ENCODE results near the gene TYRO3.

TYRO3 gene

DNA sequence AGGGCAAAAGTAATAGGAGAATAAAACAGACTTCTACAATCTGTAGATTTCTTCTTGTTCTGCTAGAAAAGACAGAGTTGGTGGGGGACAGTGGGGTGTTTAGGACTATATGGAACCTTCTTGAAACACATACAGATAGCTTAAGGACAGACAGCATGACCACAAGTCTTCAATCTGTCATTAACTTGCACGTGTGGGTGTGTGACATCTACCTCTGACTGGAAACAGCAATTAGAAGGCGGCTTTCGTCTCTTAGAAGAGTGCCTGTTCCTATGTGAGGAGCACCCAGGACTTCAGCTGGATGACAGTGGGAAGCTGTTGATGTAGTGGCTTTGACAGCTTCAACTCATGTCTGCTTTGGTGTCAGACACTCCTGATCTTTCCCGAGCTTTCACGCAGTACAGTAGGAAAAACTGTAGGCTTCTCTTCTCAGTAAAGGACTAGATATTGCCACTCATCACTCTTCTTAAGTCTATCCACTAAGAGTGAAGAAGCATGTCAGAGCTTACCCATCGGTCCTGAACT lies 44.5 kb downstream of the TYRO3 start:
- Histone ChIP-seq H3K4me2 (no peak overlapping the region), H3K9ac (no peak overlapping the region), H3K79me2 (ENCODE audit: insufficient read depth, low read depth) (no peaks in the 10 kb centered on the region), H3K4me3 (IDR thresholded peaks at IDR 0.05; ENCODE audit: insufficient read depth, low read depth, low read length) (no peak overlapping the region), H3K27ac (no peak overlapping the region), H3K4me1 (ENCODE audit: low read depth, poor library complexity, severe bottlenecking) (no peaks in the 10 kb centered on the region), H3K36me3 (ENCODE audit: insufficient read depth) (no peaks in the 10 kb centered on the region), H2AFZ (ENCODE audit: low read depth) (no peak overlapping the region), H3K27me3 (ENCODE audit: insufficient read depth, low read depth) (no peaks in the 10 kb centered on the region), H4K20me1 (ENCODE audit: insufficient read depth) (no peaks in the 10 kb centered on the region)
- TF ChIP-seq, protein P1, sequence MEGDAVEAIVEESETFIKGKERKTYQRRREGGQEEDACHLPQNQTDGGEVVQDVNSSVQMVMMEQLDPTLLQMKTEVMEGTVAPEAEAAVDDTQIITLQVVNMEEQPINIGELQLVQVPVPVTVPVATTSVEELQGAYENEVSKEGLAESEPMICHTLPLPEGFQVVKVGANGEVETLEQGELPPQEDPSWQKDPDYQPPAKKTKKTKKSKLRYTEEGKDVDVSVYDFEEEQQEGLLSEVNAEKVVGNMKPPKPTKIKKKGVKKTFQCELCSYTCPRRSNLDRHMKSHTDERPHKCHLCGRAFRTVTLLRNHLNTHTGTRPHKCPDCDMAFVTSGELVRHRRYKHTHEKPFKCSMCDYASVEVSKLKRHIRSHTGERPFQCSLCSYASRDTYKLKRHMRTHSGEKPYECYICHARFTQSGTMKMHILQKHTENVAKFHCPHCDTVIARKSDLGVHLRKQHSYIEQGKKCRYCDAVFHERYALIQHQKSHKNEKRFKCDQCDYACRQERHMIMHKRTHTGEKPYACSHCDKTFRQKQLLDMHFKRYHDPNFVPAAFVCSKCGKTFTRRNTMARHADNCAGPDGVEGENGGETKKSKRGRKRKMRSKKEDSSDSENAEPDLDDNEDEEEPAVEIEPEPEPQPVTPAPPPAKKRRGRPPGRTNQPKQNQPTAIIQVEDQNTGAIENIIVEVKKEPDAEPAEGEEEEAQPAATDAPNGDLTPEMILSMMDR (conservative IDR thresholded peaks at IDR 0.05; ENCODE audit: low read depth, low read length) = no peak

DNA sequence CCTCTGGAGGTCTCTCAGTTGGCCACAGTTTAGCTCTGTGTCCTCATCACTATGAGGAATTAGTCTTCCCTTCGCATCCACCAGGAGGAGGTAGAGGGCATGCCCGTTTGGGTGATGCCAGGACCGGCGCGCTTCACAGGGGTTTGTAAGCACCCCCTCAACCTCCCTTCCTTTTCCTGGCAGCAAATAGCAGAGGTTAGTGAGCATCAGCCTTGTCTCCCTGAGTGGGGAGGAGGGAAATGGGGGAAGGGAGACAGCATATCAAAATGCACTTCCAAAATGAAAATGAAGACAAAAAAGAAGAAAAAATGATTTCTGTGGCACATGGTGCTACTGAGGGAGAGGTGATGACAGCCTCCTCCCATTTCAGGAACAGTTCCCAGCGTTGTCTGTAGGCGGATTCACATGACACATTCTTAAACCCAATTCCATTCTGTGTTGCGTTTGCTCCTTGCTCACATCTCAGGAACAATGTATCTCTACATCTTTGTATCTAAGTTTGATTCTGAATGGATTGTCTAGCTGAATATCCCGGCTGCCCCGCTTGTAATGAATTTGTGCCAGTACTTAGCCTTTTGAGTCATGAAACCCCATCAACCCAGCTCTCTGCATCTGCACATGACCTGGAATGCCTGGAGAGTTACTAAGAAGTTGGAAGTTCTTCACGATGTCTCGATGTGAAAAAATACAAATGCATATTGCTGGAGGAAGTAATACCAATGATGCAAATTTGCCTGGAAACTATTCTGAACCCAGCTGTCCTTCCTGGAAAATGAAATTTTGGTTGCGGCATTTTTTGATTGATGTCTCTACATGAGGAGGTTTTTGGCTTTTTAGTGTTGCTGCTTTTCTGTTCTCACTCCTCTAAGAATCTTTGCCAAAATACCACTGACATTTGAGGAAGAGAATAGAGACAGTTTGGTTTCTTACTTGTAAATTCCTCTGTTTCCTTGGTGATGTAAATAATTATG lies 45.2 kb downstream of the TYRO3 start:
- no peaks in the 10 kb centered on the region for H3K4me1 ChIP-seq (ENCODE audit: low read depth, poor library complexity, severe bottlenecking)
- H3K4me2 ChIP-seq = 0 out of 2 replicates have a peak overlapping the region, but pooled peaks have one; percentile 1
- TF ChIP-seq, protein P1 (conservative IDR thresholded peaks at IDR 0.05; ENCODE audit: low read depth, low read length) = peak; percentile 61
- H3K27ac ChIP-seq = no peak overlapping the region
- no peaks in the 10 kb centered on the region for H4K20me1 ChIP-seq (ENCODE audit: insufficient read depth)
- no peak overlapping the region for H3K9ac ChIP-seq
- peak overlapping the region; percentile 29; the same call in 1 of the 2 replicates for H2AFZ ChIP-seq (ENCODE audit: low read depth)
- no peaks in the 10 kb centered on the region for H3K27me3 ChIP-seq (ENCODE audit: insufficient read depth, low read depth)
- H3K36me3 ChIP-seq (ENCODE audit: insufficient read depth) = no peaks in the 10 kb centered on the region
- no peaks in the 10 kb centered on the region for H3K79me2 ChIP-seq (ENCODE audit: insufficient read depth, low read depth)
- no peak overlapping the region for H3K4me3 ChIP-seq (IDR thresholded peaks at IDR 0.05; ENCODE audit: insufficient read depth, low read depth, low read length)

DNA sequence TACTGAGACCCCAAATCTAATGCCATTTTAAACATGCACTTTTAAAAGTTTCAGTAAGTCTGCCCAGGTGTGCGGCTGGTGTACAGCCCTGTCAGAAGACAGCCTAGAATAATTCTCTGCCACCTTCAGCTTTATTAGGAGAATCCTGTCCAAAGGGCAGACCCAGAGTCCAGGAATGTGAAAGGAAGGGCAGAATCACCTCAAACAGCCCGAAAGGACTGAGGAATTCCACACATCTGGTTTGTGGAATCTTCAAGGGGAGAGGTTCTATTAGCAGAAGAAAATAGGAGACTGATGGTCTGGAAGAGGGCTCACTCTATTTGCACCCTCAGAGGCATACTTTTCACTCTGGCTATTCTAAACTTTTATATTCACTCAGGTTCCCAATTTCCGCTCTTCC lies 46.6 kb downstream of the TYRO3 start:
- TF ChIP-seq, protein P1 (conservative IDR thresholded peaks at IDR 0.05; ENCODE audit: low read depth, low read length) = no peak
- Histone ChIP-seq H3K4me2 (no peak overlapping the region), H3K4me1 (ENCODE audit: low read depth, poor library complexity, severe bottlenecking) (no peaks in the 10 kb centered on the region)

DNA sequence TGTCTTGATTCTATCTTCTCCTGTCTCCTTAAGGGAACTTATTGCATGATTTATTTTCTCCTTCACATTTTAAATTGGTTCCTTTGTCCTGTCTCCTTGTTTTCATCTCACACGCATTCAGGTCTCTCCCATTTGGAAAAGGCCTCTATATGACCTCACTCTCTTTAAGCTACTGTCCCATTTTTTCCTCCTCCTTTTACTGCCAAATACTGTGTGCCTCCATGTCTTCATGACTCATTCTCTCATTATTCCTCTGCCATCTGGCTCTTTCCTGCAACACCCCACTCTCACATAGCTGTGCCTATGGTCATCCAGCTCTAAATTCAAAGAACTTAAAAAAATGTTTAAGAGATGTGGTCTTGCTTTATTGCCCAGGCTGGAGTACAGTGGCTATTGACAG lies 48.0 kb downstream of the TYRO3 start:
- no peak overlapping the region for H3K9ac ChIP-seq

More for the DNA sequence above, 46.6 kb downstream of the TYRO3 start:
- Histone ChIP-seq H4K20me1 (ENCODE audit: insufficient read depth) (no peaks in the 10 kb centered on the region), H3K36me3 (ENCODE audit: insufficient read depth) (no peaks in the 10 kb centered on the region), H3K4me3 (IDR thresholded peaks at IDR 0.05; ENCODE audit: insufficient read depth, low read depth, low read length) (no peak overlapping the region), H3K27me3 (ENCODE audit: insufficient read depth, low read depth) (no peaks in the 10 kb centered on the region), H3K9ac (no peak overlapping the region), H2AFZ (ENCODE audit: low read depth) (no peak overlapping the region), H3K79me2 (ENCODE audit: insufficient read depth, low read depth) (no peaks in the 10 kb centered on the region), H3K27ac (no peak overlapping the region)

More for the DNA sequence above, 48.0 kb downstream of the TYRO3 start:
- Histone ChIP-seq H3K4me2 (no peak overlapping the region), H3K4me1 (ENCODE audit: low read depth, poor library complexity, severe bottlenecking) (no peaks in the 10 kb centered on the region), H4K20me1 (ENCODE audit: insufficient read depth) (no peaks in the 10 kb centered on the region), H3K27me3 (ENCODE audit: insufficient read depth, low read depth) (no peaks in the 10 kb centered on the region), H3K4me3 (IDR thresholded peaks at IDR 0.05; ENCODE audit: insufficient read depth, low read depth, low read length) (no peak overlapping the region), H2AFZ (ENCODE audit: low read depth) (no peak overlapping the region), H3K36me3 (ENCODE audit: insufficient read depth) (no peaks in the 10 kb centered on the region), H3K79me2 (ENCODE audit: insufficient read depth, low read depth) (no peaks in the 10 kb centered on the region), H3K27ac (no peak overlapping the region)
- TF ChIP-seq, protein P1 (conservative IDR thresholded peaks at IDR 0.05; ENCODE audit: low read depth, low read length) = no peak
